HG03103 (cell line): ENCODE results near the gene SPSB2.

Source experiments
- ATAC-seq: cut with Tn5 transposase; IDR thresholded peaks from one replicate; pipeline ENCODE4 v1.9.1; 2021; ENCODE audit warnings: low read depth; ENCODE audit not compliant: unreplicated experiment

Gene SPSB2

DNA sequence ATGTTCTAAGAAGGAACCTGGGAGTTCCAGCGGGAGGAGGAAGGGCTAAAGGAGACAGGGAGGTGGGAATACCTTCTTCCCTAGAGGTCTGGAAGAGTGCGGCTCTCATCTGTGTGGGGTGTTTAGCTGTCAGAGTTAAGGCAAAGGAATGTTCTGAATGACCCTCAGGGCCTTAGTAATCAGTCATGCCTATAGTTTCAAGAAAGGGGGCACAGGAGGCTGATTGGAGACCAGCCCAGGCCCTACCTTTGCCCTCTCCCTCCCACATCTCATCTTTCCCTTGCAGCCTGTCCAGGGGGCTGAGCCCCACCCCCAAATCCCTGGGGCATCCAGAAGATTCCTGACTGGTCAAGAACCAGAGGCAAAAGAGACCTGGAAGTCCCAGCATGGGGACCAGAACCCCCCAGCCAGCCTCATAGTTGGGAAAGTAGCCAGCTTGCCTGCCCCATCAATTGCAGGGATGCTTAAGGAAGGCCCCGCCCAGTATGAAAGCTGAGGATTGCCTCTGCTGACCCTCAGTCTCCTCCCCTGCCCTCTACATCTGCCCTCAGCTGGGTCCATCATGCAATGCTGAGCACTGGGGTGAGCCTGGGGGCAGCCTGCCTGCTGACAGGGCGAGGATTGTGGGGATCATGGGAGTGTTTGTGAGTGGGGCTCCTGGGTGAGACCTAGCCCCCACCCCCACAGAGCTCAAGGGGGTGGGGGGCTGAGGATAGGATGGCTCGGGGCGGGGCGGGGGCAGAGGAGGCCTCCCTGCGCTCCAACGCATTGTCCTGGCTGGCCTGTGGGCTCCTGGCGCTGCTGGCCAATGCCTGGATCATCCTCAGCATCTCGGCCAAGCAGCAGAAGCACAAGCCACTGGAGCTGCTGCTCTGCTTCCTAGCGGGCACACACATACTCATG, 49.7 kb downstream of the SPSB2 start:
- ATAC-seq = no peak

DNA sequence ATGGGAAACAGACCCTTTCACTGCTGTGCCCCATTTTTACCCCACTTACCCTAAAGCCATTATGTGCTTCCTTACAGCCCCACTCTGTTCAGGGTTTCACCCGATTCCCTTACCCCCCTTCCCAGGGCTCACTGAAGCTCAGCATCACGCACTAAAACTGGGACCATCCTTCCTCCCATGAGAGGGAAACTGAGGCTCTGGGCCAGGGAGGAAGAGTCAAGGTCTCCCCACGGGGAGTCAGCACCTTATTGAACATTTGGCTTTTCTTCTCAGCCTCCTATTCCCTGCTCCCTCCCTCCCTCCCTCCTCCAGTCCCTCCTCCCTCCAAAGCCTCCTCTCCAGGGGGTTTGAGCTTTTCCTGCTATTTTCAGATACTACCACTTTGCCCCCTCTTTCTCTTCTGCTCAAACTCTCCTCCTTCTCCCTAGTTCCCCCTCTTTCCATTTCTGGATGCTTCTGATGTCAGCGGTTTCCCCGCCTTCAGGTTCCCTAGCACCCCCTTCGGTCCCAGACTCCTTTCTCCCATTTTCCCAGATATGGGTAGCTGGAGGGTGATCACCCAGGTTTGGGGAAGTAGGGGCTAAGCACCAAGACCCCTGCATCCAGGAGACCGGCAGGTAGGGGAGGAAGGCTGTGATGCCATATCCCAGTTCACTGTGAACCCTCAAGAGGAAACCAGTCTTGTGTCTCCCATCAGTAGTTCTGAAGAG, 50.5 kb downstream of the SPSB2 start:
- ATAC-seq = no peak

DNA sequence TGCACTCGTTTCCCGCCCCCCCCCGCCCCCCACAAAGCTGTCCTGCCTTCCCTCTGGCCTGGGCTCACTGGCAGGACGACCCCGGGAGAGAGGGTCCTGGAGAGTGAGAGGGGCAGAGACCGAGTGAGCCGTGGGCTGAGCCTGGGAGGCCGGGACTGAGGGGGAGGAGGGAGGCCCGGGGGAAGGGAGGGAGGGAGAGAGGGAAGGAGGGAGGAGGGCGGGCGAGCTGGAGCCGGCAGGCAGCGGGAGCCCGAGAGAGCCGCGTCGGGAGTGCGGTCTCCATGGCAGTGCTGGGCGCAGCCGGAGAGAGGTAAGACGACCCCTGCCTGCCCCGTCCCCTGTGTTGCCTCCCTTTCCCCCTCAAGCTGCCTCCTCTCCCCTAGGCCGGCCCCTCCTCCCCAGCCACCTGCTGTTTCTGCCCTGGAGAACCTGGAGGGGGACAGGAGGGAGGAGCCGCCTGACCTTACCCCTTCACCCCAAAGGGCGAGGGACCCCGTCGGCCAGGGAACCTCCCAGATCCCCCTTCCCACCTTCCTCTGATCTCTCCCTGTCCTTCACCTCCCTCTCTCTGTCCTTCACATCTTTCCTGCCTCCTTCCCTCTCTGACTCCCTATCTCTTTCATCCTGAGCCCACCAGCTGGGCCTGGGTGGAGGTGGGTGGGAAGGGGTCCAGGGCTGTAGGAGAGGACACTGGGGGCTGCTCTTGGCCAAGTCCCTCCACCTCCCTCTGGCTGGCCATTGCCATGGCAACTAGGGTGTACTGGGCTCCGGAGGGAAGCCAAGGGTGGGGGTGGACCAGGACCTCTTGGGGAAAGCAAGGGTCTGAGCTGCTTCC, 51.3 kb downstream of the SPSB2 start, which contains the start of gene GPR162:
Gene GPR162, plus strand, starts transcription at position 231 of the 835 bp plus-strand sequence. CDS start 2,078 bp downstream, outside the sequence.
- ATAC-seq = no peak
